Activated T-cell treated with anti-CD3 and anti-CD28 coated beads for 48 hours (primary cell): ENCODE results near the gene PGAM2.

ENCODE experiments used
- DNase-seq: peaks from one replicate; pipeline ENCODE4 v3.0.0-alpha.2; 2020; ENCODE audit warnings: low read depth

PGAM2 gene

GRCh38 chr7:44065431-44066110, at the start of gene PGAM2:
Gene PGAM2 (minus strand): TSS chr7:44065567. CDS start chr7:44065529, 38 bp downstream.
- no peak for DNase-seq

- no peak for DNase-seq
These were observed 49.4 kb upstream of the PGAM2 start for GRCh38 chr7:44114586-44115310.

- DNase-seq: no peak
These were observed 48.5 kb upstream of the PGAM2 start for GRCh38 chr7:44113764-44114354.

- DNase-seq: no peak
These were observed 47.8 kb upstream of the PGAM2 start for GRCh38 chr7:44112997-44113763.

- DNase-seq: no peak
These were observed 47.0 kb upstream of the PGAM2 start for GRCh38 chr7:44112231-44112996.

- DNase-seq: no peak
These were observed 46.4 kb upstream of the PGAM2 start for GRCh38 chr7:44111761-44112160.

GRCh38 chr7:44110719-44111635, 45.6 kb upstream of the PGAM2 start:
- no peak for DNase-seq

GRCh38 chr7:44109991-44110390, 44.6 kb upstream of the PGAM2 start:
- DNase-seq: no peak

- DNase-seq: no peak
These were observed 43.7 kb upstream of the PGAM2 start for GRCh38 chr7:44108768-44109750.

- DNase-seq: no peak
These were observed 42.8 kb upstream of the PGAM2 start for GRCh38 chr7:44107961-44108767.

GRCh38 chr7:44107116-44107960, 42.0 kb upstream of the PGAM2 start:
- no peak for DNase-seq

- DNase-seq: no peak
These were observed 41.1 kb upstream of the PGAM2 start for GRCh38 chr7:44106311-44107065.

- no peak for DNase-seq
These were observed 40.5 kb upstream of the PGAM2 start for GRCh38 chr7:44105832-44106231.

GRCh38 chr7:44104860-44105771, 39.7 kb upstream of the PGAM2 start:
- DNase-seq: no peak

- DNase-seq: no peak
These were observed 38.8 kb upstream of the PGAM2 start, which contains the start of gene AEBP1 for GRCh38 chr7:44103923-44104859. Gene AEBP1 (plus strand): TSS chr7:44104345. CDS start chr7:44104666, 321 bp downstream.
